HG02938 (cell line): ENCODE results near the gene AATK.

Source experiments
- ATAC-seq: cut with Tn5 transposase; IDR thresholded peaks from one replicate; pipeline ENCODE4 v1.9.1; 2021; ENCODE audit warnings: mild to moderate bottlenecking, moderate library complexity; ENCODE audit not compliant: unreplicated experiment

The AATK gene, protein sequence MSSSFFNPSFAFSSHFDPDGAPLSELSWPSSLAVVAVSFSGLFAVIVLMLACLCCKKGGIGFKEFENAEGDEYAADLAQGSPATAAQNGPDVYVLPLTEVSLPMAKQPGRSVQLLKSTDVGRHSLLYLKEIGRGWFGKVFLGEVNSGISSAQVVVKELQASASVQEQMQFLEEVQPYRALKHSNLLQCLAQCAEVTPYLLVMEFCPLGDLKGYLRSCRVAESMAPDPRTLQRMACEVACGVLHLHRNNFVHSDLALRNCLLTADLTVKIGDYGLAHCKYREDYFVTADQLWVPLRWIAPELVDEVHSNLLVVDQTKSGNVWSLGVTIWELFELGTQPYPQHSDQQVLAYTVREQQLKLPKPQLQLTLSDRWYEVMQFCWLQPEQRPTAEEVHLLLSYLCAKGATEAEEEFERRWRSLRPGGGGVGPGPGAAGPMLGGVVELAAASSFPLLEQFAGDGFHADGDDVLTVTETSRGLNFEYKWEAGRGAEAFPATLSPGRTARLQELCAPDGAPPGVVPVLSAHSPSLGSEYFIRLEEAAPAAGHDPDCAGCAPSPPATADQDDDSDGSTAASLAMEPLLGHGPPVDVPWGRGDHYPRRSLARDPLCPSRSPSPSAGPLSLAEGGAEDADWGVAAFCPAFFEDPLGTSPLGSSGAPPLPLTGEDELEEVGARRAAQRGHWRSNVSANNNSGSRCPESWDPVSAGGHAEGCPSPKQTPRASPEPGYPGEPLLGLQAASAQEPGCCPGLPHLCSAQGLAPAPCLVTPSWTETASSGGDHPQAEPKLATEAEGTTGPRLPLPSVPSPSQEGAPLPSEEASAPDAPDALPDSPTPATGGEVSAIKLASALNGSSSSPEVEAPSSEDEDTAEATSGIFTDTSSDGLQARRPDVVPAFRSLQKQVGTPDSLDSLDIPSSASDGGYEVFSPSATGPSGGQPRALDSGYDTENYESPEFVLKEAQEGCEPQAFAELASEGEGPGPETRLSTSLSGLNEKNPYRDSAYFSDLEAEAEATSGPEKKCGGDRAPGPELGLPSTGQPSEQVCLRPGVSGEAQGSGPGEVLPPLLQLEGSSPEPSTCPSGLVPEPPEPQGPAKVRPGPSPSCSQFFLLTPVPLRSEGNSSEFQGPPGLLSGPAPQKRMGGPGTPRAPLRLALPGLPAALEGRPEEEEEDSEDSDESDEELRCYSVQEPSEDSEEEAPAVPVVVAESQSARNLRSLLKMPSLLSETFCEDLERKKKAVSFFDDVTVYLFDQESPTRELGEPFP (N-terminal part only)

DNA sequence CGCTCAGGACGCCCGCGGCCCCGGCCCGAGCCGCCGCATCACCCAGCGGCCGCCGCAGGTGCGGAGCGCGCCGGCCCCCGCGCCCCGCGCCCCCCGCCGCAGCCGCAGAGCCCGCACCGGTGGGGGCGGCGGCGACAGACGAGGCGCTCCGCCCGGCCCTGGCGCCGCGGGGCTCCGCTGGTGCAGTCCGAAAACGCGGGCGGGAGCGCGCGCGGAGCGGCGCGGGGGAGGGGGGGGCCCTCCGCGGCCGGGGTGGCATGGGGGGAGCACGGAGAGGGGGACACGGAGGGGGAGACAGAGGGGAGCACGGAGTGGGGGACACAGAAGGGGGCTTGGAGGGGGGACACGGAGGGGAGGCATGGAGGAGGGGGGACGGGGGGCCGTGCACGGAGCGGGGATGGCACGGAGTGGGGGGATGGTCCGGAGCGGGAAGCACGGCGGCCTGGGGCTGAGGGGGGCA is at the start of gene AATK:
AATK (minus strand) TSS at position 189 of the 460 bp plus-strand sequence. CDS start 229 bp downstream, outside the sequence.
- ATAC-seq: no peak

DNA sequence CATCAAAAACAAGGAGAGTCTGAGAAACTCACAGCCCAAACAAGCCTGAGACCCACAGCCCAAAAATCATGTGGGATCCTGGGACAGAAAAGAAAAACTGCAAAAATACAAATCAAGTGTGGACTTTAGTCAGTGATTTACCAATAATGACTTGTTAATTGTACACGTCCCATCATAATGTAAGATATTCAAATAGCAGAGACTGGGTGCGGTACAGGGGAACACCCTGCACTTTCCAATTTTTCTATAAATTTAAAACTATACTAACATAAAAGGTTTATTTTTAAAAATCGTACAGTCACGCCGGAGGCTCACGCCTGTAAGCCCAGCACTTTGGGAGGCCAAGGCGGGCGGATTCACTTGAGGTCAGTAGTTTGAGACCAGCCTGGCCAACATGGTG is 48.0 kb upstream of the AATK start:
- no peak for ATAC-seq

DNA sequence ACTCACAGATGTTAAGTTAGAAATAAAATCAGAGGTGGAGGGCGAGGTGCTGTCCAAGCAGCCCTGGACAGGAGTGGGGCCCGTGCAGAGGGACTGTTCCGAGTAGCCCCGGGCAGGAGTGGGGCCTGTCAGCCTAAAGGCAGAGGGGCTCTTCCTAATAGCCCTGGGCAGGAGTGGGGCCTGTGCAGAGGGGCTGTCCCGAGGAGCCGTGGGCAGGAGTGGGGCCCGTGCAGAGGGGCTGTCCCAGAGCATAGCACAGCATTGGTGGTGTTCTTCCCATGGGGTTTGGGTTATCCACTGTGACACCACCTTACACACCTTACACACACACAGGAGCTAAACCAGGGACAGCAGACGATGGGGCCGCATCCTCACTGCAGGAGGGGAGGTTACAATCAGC is 46.3 kb upstream of the AATK start:
- no peak for ATAC-seq

GRCh38 chr17:81210868-81211267 is 44.8 kb upstream of the AATK start:
- no peak for ATAC-seq

DNA sequence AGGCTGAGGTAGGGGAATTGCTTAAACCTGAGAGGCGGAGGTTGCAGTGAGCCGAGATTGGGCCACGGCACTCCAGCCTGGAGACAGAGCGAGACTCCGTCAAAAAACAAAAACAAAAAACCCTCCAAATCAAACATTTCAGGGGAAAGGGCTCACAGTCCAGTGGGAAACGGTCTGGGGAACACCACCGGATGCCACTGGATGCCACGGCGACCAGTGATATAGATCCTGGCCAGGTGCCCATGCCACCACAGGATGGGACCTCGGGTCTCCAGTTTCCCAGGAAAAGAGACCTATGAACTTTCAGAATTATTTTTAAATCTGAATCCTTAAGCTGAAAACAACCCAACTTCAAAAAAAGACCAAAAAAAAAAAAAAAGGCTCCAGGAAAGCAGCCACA is 44.4 kb upstream of the AATK start:
- no peak for ATAC-seq

DNA sequence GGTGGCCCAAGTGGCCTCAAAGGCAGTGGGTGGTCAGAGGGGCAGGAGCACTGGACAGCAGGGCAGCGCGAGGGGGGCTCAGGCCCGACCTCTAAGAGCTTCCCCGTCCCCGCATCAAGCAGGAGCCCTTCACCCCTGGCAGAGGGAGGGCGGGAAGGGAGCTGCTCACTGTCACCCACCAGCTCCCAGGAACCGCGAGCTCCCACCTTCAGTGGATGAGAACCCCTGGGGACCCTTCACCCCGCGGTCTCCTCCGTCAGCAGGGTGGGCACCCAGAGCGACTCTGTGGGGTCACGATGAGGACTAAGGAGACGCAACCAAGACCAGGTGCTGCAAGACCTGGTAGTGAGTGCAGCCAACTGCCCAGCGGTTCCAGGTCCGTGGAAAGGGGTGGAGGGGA is 43.1 kb upstream of the AATK start:
- ATAC-seq: no peak

- no peak for ATAC-seq
Measured at GRCh38 chr17:81208651-81209050, 42.6 kb upstream of the AATK start.

- ATAC-seq: no peak
Measured at GRCh38 chr17:81207610-81208581, 41.9 kb upstream of the AATK start.

GRCh38 chr17:81206657-81207056 is 40.6 kb upstream of the AATK start:
- ATAC-seq: no peak

DNA sequence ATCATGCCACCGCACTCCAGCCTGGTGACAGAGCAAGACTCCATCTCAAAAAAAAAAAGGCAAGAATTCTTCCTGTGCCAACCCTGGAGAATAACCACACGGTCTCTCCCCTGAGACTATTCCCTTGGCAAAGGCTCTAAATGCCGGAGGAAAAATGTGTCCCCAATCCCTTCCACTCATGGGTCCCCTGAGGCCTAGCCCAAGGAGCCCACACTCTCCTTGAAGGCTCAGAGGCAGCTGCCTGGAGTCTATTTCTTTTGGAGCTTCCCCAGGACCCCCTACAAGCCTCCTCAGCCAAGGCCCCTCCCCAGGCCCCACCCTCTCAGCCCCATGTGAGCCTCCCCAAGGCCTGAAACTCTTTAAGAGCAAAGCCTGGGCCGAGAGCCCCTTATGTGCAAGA is 40.1 kb upstream of the AATK start:
- ATAC-seq: no peak

GRCh38 chr17:81204578-81204977 is 38.6 kb upstream of the AATK start:
- no peak for ATAC-seq

DNA sequence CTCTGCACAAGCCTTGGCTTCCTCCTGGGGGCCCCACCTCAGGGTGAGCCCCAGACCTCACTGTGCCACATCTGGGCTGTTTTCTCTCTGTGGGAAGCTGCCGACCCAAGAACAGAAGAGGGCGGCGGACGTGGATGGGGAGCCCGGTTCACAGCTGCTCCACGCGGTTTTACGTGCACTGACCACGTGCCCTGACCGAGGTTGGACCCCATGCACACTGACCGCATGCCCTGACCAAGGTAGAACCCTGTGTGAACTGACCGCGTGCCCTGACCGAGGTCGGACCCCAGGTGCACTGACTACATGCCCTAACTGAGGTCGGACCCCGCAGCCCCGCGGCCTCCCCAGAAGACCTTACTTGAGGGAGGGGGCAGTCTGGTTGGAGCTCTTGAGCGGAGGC is 37.1 kb upstream of the AATK start:
- ATAC-seq: no peak

DNA sequence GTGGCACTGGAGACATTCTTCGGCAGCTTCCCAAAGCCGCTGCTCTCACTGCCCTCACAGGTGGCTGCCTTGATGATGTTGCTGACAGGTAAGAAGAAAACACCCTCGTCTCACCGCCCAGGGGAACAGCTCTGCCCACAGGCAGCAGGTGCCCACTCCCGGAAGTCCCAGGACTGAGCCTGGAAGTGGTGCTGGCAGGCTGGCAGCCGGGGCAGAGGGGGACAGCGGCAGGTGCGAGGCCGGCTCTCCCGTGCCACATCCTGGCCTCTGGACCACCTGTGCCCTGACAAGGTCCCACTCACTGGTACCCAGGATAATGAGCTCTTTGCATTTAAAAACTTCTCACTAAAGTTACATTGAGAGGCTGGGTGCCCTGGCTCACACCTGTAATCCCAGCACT is 36.3 kb upstream of the AATK start:
- ATAC-seq: no peak

- no peak for ATAC-seq
Measured at GRCh38 chr17:81200695-81201580, 34.9 kb upstream of the AATK start.

- ATAC-seq: no peak
Measured at GRCh38 chr17:81200201-81200600, 34.2 kb upstream of the AATK start.

- no peak for ATAC-seq
Measured at GRCh38 chr17:81199482-81199830, 33.4 kb upstream of the AATK start.

GRCh38 chr17:81198826-81199481 is 32.9 kb upstream of the AATK start:
- ATAC-seq: no peak

- no peak for ATAC-seq
Measured at GRCh38 chr17:81197831-81198490, 31.9 kb upstream of the AATK start.
